Keratinocyte (primary cell): Measurements from ENCODE around the gene CAMK2D. TPM values are rescaled to one million over a fixed set of nuclear protein-coding genes. Genes with fewer than 3 reads are reported as not detected.

Experiments used
- DNase-seq: peaks from one replicate; pipeline ENCODE4 v3.0.0-alpha.2; 2011; ENCODE audit warnings: low read depth, missing footprints, low spot score
- FAIRE-seq: peaks from 2 replicates; lab custom pipeline; 2011; peaks lifted over from hg19 to GRCh38; lab: Jason Lieb, UNC
- H2AFZ ChIP-seq: 2 replicates; pipeline ENCODE4 v1.6.0; 2012; ENCODE audit warnings: low read length, control low read depth, inconsistent platforms; ENCODE audit not compliant: control insufficient read depth
- H3K27ac ChIP-seq: 2 replicates; pipeline ENCODE4 v1.5.1; 2011; ENCODE audit warnings: low read length; ENCODE audit not compliant: control insufficient read depth, insufficient read depth
- H3K27me3 ChIP-seq: 3 replicates; pipeline ENCODE4 v1.6.0; 2011; ENCODE audit warnings: low read length; ENCODE audit not compliant: control insufficient read depth, insufficient read depth; ENCODE audit errors: extremely low read depth
- H3K36me3 ChIP-seq, 2 experiments: 2 replicates in 1 of 2; 3 replicates in 1 of 2; pipeline ENCODE4 v1.5.1; 2011; ENCODE audit warnings: low read length in 2 of 2, mild to moderate bottlenecking in 1 of 2; ENCODE audit not compliant: control insufficient read depth in 2 of 2, insufficient read depth in 2 of 2; ENCODE audit errors: extremely low read depth in 1 of 2
- H3K4me1 ChIP-seq: 3 replicates; pipeline ENCODE4 v1.5.1; 2011; ENCODE audit warnings: low read length; ENCODE audit not compliant: control insufficient read depth, insufficient read depth; ENCODE audit errors: extremely low read depth
- H3K4me2 ChIP-seq: 3 replicates; pipeline ENCODE4 v1.6.0; 2011; ENCODE audit warnings: low read depth, low read length; ENCODE audit not compliant: control insufficient read depth, insufficient read depth; ENCODE audit errors: extremely low read depth
- H3K4me3 ChIP-seq, 3 experiments: fragments of 200-600 bp in 1 of 3; sonication (generic) in 1 of 3; 2 replicates in 2 of 3; 3 replicates in 1 of 3; pipeline ENCODE4 v1.5.1; 2011 to 2016; ENCODE audit warnings: low read length in 3 of 3, mild to moderate bottlenecking in 3 of 3, control low read depth in 2 of 3, inconsistent platforms in 1 of 3, low read depth in 1 of 3, mixed read lengths in 1 of 3, mixed run types in 1 of 3, moderate library complexity in 1 of 3; ENCODE audit not compliant: control insufficient read depth in 2 of 3, insufficient read depth in 2 of 3; ENCODE audit errors: extremely low read depth in 1 of 3
- H3K79me2 ChIP-seq: 2 replicates; pipeline ENCODE4 v1.6.0; 2012; ENCODE audit warnings: low read length; ENCODE audit not compliant: control insufficient read depth, insufficient read depth
- H3K9ac ChIP-seq: 3 replicates; pipeline ENCODE4 v1.6.0; 2011; ENCODE audit warnings: low read length; ENCODE audit not compliant: control insufficient read depth, insufficient read depth; ENCODE audit errors: extremely low read depth
- H3K9me1 ChIP-seq: 3 replicates; pipeline ENCODE4 v1.6.0; 2011; ENCODE audit warnings: low read length; ENCODE audit not compliant: control insufficient read depth, insufficient read depth; ENCODE audit errors: extremely low read depth
- H3K9me3 ChIP-seq: 2 replicates; pipeline ENCODE4 v1.5.1; 2012; ENCODE audit warnings: low read depth, low read length; ENCODE audit not compliant: control insufficient read depth
- H4K20me1 ChIP-seq: 3 replicates; pipeline ENCODE4 v1.6.0; 2011; ENCODE audit warnings: low read length; ENCODE audit not compliant: control insufficient read depth, insufficient read depth; ENCODE audit errors: extremely low read depth
- EZH2 ChIP-seq: IDR thresholded peaks from one replicate; pipeline ENCODE4 v1.6.1; 2012; ENCODE audit warnings: inconsistent platforms, mild to moderate bottlenecking, low read length, moderate library complexity
- dilution Hi-C: fragments of 300-500 bp; cut with MboI; formaldehyde crosslinking; loops from one replicate; pipeline ENCODE4 v1.7.0; 2020; ENCODE audit warnings: low sequenced_read_pairs; ENCODE audit not compliant: extremely low pct_ligation_motif_present
- polyA plus RNA-seq, 5 experiments: library from polyadenylated mRNA; depleted of rRNA in 3 of 5; stranded (reverse) in 3 of 5; stranded (forward) in 1 of 5; unstranded in 1 of 5; fragments of >200 nt; gene quantifications; 1 replicate in 1 of 5; 2 replicates in 3 of 5; 3 replicates in 1 of 5; pipeline versions ENCODE4 v1.2.1 to v1.2.3, GENCODE V29; 2011 to 2012; ENCODE audit warnings: missing spikeins in 2 of 5, low read depth in 1 of 5, low replicate concordance in 1 of 5
- TF ChIP-seq, protein P1 (sequence below), 3 experiments: IDR thresholded peaks in 1 of 3; conservative IDR thresholded peaks in 1 of 3; optimal IDR thresholded peaks in 1 of 3; 2 replicates in 2 of 3; 3 replicates in 1 of 3; pipeline versions ENCODE3 to v1.5.1; 2011; ENCODE audit warnings: low read length in 3 of 3, mild to moderate bottlenecking in 3 of 3, moderate library complexity in 2 of 3, control low read depth in 1 of 3, inconsistent platforms in 1 of 3; ENCODE audit not compliant: insufficient read depth in 2 of 3; ENCODE audit errors: extremely low read depth in 1 of 3

The CAMK2D gene
- polyA plus RNA-seq, 1 donor (not counting 4 experiments of a cell fraction or from before 2014, with no cell fraction given): 18.8 TPM

DNA sequence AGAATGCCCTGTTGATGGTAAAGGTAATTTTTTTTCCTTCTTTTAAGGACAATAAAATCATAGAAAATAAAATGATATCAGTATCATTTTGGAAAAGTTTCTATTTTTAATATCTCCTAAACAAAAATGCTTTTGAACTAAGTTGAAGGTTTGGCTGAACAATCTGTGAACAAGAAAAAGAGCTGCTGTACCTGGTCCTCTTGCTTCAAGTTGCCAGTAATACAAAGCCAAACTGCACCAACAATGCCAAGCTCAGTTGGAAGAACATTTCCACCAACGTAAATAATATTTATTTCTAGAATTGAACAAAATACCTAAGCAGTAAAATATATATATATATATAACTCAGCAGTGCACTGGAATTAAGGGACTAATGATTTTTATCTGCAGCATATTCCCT lies 132.8 kb downstream of the CAMK2D start:
- FAIRE-seq (no peak), DNase-seq (no peak)
- Histone ChIP-seq H3K4me1 (no peaks in the 10 kb centered on the region), H3K79me2 (no peaks in the 10 kb centered on the region), H4K20me1 (no peaks in the 10 kb centered on the region), H3K4me3 (no peak overlapping the region), H3K9me3 (no peaks in the 10 kb centered on the region), H3K27ac (no peak overlapping the region), H3K9ac (no peak overlapping the region), H3K4me2 (no peak overlapping the region), H3K27me3 (no peaks in the 10 kb centered on the region), H2AFZ (no peak overlapping the region), H3K9me1 (no peaks in the 10 kb centered on the region), H3K36me3 (no peaks in the 10 kb centered on the region)
- TF ChIP-seq EZH2: no peak
- TF ChIP-seq, protein P1, sequence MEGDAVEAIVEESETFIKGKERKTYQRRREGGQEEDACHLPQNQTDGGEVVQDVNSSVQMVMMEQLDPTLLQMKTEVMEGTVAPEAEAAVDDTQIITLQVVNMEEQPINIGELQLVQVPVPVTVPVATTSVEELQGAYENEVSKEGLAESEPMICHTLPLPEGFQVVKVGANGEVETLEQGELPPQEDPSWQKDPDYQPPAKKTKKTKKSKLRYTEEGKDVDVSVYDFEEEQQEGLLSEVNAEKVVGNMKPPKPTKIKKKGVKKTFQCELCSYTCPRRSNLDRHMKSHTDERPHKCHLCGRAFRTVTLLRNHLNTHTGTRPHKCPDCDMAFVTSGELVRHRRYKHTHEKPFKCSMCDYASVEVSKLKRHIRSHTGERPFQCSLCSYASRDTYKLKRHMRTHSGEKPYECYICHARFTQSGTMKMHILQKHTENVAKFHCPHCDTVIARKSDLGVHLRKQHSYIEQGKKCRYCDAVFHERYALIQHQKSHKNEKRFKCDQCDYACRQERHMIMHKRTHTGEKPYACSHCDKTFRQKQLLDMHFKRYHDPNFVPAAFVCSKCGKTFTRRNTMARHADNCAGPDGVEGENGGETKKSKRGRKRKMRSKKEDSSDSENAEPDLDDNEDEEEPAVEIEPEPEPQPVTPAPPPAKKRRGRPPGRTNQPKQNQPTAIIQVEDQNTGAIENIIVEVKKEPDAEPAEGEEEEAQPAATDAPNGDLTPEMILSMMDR (optimal IDR thresholded peaks at IDR 0.05 in 1 of 3, IDR thresholded peaks at IDR 0.05 in 1 of 3, conservative IDR thresholded peaks at IDR 0.05 in 1 of 3; ENCODE audit: extremely low read depth in 1 of 3, insufficient read depth in 2 of 3, low read length in 3 of 3): no peak
- dilution Hi-C loops: no loop called here

DNA sequence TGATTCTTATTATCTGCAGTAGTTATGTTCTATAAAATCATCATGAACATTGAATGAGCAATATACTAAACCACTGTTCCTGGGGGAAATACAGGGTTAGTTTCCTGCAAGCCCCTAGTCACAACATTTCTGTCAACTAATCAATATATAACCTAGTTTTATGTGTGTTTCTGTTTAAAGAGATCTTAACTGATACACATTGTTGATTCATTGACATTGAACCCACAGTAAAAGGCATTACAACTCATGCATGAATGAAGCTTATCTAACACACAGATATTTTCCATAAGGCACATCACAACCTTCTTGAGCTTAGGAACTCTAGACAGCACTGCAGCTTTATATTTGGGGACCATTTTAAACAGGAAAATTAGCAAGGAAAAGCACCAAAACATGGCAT lies 134.2 kb downstream of the CAMK2D start:
- Histone ChIP-seq H3K4me3 (no peak overlapping the region), H3K36me3 (no peaks in the 10 kb centered on the region), H3K27me3 (no peaks in the 10 kb centered on the region), H2AFZ (no peak overlapping the region), H3K9ac (no peak overlapping the region), H3K79me2 (no peaks in the 10 kb centered on the region), H3K4me1 (no peaks in the 10 kb centered on the region), H4K20me1 (no peaks in the 10 kb centered on the region), H3K9me1 (no peaks in the 10 kb centered on the region), H3K4me2 (no peak overlapping the region), H3K9me3 (no peaks in the 10 kb centered on the region), H3K27ac (no peak overlapping the region)
- TF ChIP-seq, protein P1 (optimal IDR thresholded peaks at IDR 0.05 in 1 of 3, IDR thresholded peaks at IDR 0.05 in 1 of 3, conservative IDR thresholded peaks at IDR 0.05 in 1 of 3; ENCODE audit: extremely low read depth in 1 of 3, insufficient read depth in 2 of 3, low read length in 3 of 3): no peak
- no peak for TF ChIP-seq EZH2
- FAIRE-seq (no peak), DNase-seq (no peak)
- dilution Hi-C loops: no loop called here
